Activated gamma-delta T cell (primary cell): ENCODE data around the gene TMEM201.
"Not testable (repeated sequence)": the region's sequence is repeated elsewhere in the genome, so short reads cannot be mapped to it uniquely, and the experiment has no call there.

Experiments
- DNase-seq: peaks from one replicate; lab custom pipeline; 2025; lab: John Stamatoyannopoulos, UW

Gene TMEM201

GRCh38 chr1:9621032-9621431, 32.3 kb downstream of the TMEM201 start:
- DNase-seq: no peak

- no peak for DNase-seq
Measured at GRCh38 chr1:9624081-9624480, 35.4 kb downstream of the TMEM201 start.

- DNase-seq: not testable (repeated sequence)
Measured at GRCh38 chr1:9625030-9625429, 36.3 kb downstream of the TMEM201 start.

- DNase-seq: no peak
Measured at GRCh38 chr1:9626201-9626608, 37.5 kb downstream of the TMEM201 start.

- no peak for DNase-seq
Measured at GRCh38 chr1:9628541-9629444, 40.1 kb downstream of the TMEM201 start.

GRCh38 chr1:9629445-9630201, 40.9 kb downstream of the TMEM201 start:
- DNase-seq: peak; percentile 53

- DNase-seq: no peak
Measured at GRCh38 chr1:9630331-9631111, 41.8 kb downstream of the TMEM201 start.

GRCh38 chr1:9631613-9632012, 42.9 kb downstream of the TMEM201 start:
- DNase-seq: no peak

GRCh38 chr1:9633493-9633892, 44.8 kb downstream of the TMEM201 start:
- DNase-seq: no peak

- no peak for DNase-seq
Measured at GRCh38 chr1:9634582-9634981, 45.9 kb downstream of the TMEM201 start.

GRCh38 chr1:9639227-9639626, 50.5 kb downstream of the TMEM201 start:
- no peak for DNase-seq

- no peak for DNase-seq
Measured at GRCh38 chr1:9643351-9644256, 54.9 kb downstream of the TMEM201 start.

GRCh38 chr1:9646037-9646436, 57.3 kb downstream of the TMEM201 start:
- DNase-seq: no peak

GRCh38 chr1:9648171-9648570, 59.5 kb downstream of the TMEM201 start:
- DNase-seq: no peak

- no peak for DNase-seq
Measured at GRCh38 chr1:9649769-9650168, 61.1 kb downstream of the TMEM201 start.

- no peak for DNase-seq
Measured at GRCh38 chr1:9651220-9651564, 62.5 kb downstream of the TMEM201 start.

- peak; percentile 66 for DNase-seq
Measured at GRCh38 chr1:9651565-9652378, 63.1 kb downstream of the TMEM201 start, which contains the start of gene PIK3CD. Gene PIK3CD (plus strand): TSS chr1:9651731. CDS start chr1:9710456, 58,725 bp downstream.

GRCh38 chr1:9652379-9653209, 63.9 kb downstream of the TMEM201 start:
- DNase-seq: peak; percentile 70

GRCh38 chr1:9653210-9653490, 64.4 kb downstream of the TMEM201 start:
- DNase-seq: no peak
